Prostate gland (tissue), 2 donors: ENCODE data around the gene PCAT7.

Experiments used
- POLR2A ChIP-seq: fragments of 450-650 bp; IDR thresholded peaks from one replicate; pipeline ENCODE4 v1.6.1; 2016; ENCODE audit warnings: antibody characterized with exemption, mild to moderate bottlenecking
- POLR2AphosphoS5 ChIP-seq: sonication (generic); formaldehyde crosslinking; IDR thresholded peaks from one replicate; pipeline ENCODE4 v1.6.1; 2017; ENCODE audit warnings: antibody characterized with exemption
- TF ChIP-seq, protein P1 (sequence below), 4 experiments: fragments of 200-600 bp in 2 of 4; fragments of 450-650 bp in 2 of 4; sonication (generic) in 2 of 4; IDR thresholded peaks; 1 replicate in 3 of 4; 2 replicates in 1 of 4; pipeline ENCODE4 v1.5.1; 2016 to 2019; ENCODE audit warnings: antibody characterized with exemption in 4 of 4, mild to moderate bottlenecking in 2 of 4, moderate library complexity in 2 of 4

DNA sequence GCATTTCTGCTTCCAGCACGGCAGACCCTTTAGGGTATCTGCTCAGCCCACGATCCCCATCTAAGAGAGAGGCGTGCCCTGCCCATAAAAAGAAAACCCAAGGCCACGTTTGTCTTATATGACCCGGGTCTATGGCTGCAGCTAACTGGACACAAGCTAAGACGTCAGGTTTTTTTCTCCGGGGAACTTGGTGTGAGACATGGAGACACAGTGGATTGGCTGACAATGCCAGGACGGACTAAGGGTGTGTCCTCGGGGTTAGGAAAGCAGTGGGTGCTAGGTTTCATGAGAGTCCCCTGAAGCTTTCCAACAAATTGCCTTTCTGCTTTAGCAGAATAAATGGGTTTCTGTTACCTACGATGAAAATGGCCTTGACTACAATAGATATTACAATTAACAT lies 45.8 kb downstream of the PCAT7 start:
- TF ChIP-seq POLR2A (no peak), POLR2AphosphoS5 (no peak)
- TF ChIP-seq, protein P1, sequence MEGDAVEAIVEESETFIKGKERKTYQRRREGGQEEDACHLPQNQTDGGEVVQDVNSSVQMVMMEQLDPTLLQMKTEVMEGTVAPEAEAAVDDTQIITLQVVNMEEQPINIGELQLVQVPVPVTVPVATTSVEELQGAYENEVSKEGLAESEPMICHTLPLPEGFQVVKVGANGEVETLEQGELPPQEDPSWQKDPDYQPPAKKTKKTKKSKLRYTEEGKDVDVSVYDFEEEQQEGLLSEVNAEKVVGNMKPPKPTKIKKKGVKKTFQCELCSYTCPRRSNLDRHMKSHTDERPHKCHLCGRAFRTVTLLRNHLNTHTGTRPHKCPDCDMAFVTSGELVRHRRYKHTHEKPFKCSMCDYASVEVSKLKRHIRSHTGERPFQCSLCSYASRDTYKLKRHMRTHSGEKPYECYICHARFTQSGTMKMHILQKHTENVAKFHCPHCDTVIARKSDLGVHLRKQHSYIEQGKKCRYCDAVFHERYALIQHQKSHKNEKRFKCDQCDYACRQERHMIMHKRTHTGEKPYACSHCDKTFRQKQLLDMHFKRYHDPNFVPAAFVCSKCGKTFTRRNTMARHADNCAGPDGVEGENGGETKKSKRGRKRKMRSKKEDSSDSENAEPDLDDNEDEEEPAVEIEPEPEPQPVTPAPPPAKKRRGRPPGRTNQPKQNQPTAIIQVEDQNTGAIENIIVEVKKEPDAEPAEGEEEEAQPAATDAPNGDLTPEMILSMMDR (IDR thresholded peaks at IDR 0.05): no peak
